Measurements from ENCODE around the gene PRSS33. TPM values are rescaled to one million over a fixed set of nuclear protein-coding genes. Genes with fewer than 3 reads are reported as not detected.

Gene PRSS33, protein sequence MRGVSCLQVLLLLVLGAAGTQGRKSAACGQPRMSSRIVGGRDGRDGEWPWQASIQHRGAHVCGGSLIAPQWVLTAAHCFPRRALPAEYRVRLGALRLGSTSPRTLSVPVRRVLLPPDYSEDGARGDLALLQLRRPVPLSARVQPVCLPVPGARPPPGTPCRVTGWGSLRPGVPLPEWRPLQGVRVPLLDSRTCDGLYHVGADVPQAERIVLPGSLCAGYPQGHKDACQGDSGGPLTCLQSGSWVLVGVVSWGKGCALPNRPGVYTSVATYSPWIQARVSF
- not detected in 2 replicates for total RNA-seq

DNA sequence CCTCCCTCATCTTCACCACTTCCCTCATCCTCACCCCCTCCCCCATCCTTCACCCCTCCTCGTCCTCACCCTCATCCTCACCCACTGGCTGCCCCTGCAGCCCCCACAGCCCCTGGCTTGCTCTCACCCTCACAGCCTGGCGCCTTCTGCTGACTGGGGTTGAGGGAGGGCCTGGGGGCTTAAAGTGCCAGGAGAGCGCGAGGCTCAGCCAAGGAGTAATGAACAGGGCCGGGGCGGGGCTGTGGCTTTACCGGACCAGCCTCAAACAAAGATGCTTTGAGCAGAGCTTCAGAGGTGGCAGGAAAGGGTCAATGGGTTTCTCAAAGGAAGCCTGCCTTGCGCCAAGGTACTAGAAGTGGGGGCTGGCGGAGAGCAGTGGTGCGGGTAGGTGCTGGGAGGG is at the start of gene PRSS33:
TSS of gene PRSS33 (minus strand) at position 155 of the 400 bp plus-strand sequence. CDS start 1,013 bp downstream, outside the sequence.

DNA sequence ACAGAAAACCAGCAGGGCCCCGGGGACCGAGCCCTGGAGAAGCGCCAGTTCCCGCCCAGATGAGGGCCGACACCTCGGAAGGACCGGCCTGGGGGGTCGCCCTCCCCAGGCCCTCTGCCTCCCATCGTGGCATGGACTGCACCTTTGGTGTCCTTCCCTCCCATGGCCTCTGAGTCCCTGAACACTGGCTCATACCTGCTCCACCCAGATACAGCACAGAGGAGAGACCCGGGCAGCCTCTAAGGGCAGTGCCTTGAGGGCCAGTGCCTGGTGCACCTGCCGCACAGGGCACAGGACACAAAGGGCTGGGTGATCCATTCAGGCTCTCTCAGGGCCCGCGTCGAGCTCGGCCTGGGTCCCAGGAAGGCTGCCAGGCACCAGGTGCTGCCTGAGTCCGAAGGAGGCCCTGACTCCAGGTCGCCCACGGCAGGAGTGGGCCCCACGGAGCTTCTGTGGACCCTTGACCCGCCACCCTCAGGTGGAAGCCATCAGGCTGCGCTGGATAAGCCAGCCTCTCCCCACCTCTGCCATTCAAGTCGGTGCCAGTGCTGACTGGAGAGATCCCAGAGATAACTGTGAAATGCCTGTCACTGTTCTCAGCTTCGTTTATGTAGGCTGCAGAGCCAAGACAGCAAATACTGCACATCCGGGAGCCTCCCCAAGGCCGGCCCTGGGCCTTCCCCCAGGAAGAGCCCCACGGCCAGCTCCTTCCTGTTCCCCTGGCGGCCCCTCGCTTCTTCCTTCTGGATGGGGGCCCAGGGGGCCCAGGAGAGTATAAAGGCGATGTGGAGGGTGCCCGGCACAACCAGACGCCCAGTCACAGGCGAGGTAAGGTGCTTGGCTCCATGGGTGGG is 42.4 kb upstream of the PRSS33 start, which contains the start of gene ZG16B:
TSS of gene ZG16B (plus strand) at position 803 of the 854 bp plus-strand sequence. CDS start 139 bp downstream, outside the sequence.

DNA sequence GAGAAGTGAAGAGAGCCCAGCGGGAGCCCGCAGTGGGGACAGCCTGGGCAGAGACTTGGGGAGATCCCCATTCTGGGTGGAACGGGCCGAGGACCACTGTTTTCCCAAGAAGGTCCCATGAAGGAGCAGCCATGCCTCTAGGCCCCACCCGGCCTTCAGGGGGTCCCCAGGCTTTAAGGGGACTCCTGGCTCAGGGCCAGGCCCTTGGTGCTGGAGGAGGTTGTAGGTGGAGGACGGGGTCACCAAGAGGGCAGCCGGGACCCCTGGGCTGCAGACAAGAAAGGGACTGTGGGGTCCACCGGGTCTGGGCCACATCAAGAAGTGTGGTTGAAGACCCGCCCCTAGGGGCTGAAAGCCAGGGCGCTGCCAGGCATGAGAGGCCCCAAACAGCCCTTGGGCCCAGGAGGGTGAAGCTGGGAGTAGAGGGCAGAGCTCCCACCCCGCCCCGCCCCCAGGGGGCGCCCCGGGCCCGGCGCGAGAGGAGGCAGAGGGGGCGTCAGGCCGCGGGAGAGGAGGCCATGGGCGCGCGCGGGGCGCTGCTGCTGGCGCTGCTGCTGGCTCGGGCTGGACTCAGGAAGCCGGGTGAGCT is 29.5 kb upstream of the PRSS33 start, which contains the start of gene PRSS21:
TSS of gene PRSS21 (plus strand) at position 487 of the 589 bp plus-strand sequence. CDS start at position 519, 32 bp downstream.

DNA sequence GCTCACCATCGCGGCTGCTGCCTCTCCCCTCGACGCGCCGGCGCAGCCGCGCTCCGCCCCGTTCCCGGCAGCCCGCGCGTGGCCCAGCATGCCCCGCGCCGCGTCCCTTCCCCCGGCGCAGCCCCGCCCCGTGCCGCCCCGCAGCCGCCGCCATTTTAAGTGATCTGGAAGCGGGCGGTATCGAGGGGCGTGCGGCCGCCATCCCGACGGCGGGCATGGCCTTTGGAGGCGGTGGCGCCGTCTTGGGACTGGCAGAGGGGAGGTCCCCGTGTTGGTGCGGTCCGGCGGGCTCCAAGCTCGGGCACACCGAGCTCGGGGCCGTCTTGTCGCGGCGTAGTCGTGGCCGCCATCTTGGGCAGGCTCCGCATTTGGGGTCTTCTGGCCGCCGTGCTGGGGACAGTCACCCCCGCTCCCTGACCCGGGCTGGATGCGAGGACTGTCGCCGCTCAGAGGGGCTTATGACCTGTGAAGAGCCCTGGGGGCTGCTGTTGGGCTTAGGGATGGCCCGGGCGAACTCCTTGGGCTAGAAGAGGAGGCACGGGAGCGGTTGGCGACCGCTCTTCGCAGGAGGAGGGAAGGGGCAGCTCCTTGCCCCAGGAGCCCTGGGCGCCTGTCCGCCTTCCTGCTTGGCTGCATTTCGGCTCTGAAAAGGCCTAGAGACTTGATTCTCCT is 10.0 kb downstream of the PRSS33 start, which contains the start of gene ELOB:
TSS of gene ELOB (minus strand) at position 50 of the 672 bp plus-strand sequence. CDS start at position 9, 41 bp downstream.

DNA sequence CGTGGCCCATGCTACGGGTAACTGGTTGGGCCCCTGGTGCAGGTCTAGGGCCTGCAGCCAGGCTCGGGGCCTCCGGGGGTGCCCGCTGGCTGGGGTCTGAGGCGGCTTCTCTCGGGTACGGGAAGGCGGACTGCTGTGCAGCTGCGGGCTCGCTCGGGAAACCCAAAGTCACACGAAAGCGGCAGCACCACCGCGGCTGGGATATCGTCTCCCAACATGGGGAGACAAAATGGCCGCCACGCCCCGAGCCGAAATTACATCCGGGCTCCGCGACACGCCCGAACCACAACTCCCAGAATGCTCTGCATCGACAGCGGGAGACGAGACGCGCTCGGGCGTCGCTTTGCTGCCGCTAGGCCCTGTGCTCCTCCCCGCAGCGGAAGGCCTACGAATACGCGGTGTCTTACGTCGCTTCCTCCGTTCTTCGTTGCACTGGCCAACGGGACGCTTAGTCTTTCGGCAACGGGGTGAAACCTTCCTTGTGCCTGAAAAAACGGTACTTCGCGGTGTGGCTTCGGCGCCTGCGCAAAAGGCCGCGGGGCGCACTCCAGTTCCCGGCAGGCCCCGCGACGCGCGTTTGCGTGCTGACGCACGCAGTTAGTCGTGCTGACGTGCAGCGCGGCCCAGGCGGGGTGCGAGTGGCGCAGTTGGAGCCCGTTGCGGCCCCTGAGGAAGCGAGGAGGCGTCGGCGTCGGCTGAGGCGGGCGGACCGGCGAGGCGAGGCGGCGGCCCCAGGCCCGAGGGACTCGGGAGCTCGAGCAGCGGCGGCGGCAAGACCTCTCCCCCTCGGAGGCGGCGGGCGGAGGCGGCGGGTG is 35.1 kb downstream of the PRSS33 start, which contains the start of gene SRRM2:
TSS of gene SRRM2 (plus strand) at position 604 of the 815 bp plus-strand sequence. CDS start 3,727 bp downstream, outside the sequence.

Other genes with a start within 250 kb of the PRSS33 start
- gene PDPK1, start 249.5 kb downstream of the PRSS33 start, total RNA-seq = 16.9 and 22.8 TPM in 2 replicates
- gene KCTD5, start 105.0 kb downstream of the PRSS33 start, total RNA-seq = 21.4 and 32.6 TPM in 2 replicates
- 0.19 and 0.56 TPM in 2 replicates for gene PRSS27, start 67.3 kb downstream of the PRSS33 start, total RNA-seq
- 38.5 and 43.7 TPM in 2 replicates for gene SRRM2, start 34.9 kb downstream of the PRSS33 start, total RNA-seq
- 323 and 366 TPM in 2 replicates for gene ELOB, start 10.3 kb downstream of the PRSS33 start, total RNA-seq
- gene PRSS41, start 10.9 kb upstream of the PRSS33 start, total RNA-seq = not detected in 2 replicates
- gene PRSS21, start 29.7 kb upstream of the PRSS33 start, total RNA-seq = 1.7 TPM in 2 replicates
- gene ZG16B, start 42.7 kb upstream of the PRSS33 start, total RNA-seq = 2.5 and 3.8 TPM in 2 replicates
- gene PRSS22, start 70.6 kb upstream of the PRSS33 start, total RNA-seq = under 0.01 TPM in 1 of 2 replicates, not detected in the other
- gene FLYWCH2, start 95.7 kb upstream of the PRSS33 start, total RNA-seq = 45.1 and 91.6 TPM in 2 replicates
- gene FLYWCH1, start 124.4 kb upstream of the PRSS33 start, total RNA-seq = 38.3 and 41.2 TPM in 2 replicates
- under 0.01 TPM in 1 of 2 replicates, not detected in the other for gene KREMEN2, start 176.7 kb upstream of the PRSS33 start, total RNA-seq
- 1.7 and 8.1 TPM in 2 replicates for gene PAQR4, start 181.8 kb upstream of the PRSS33 start, total RNA-seq
- 0.56 and 12.8 TPM in 2 replicates for gene PKMYT1, start 192.9 kb upstream of the PRSS33 start, total RNA-seq
- not detected in 2 replicates for gene CLDN9, start 225.4 kb upstream of the PRSS33 start, total RNA-seq
- gene CLDN6, start 230.6 kb upstream of the PRSS33 start, total RNA-seq = 0.19 TPM in 1 of 2 replicates, not detected in the other
- 258 and 401 TPM in 2 replicates for gene TNFRSF12A, start 232.8 kb upstream of the PRSS33 start, total RNA-seq
- 7.1 and 10.4 TPM in 2 replicates for gene HCFC1R1, start 236.4 kb upstream of the PRSS33 start, total RNA-seq
- 18.0 and 30.1 TPM in 2 replicates for gene THOC6, start 236.5 kb upstream of the PRSS33 start, total RNA-seq
- 0.38 and 0.56 TPM in 2 replicates for gene BICDL2, start 249.4 kb upstream of the PRSS33 start, total RNA-seq

All from regular cardiac myocyte (primary cell).